HG03025 (cell line): ENCODE data around the gene BHLHA15.

Source experiments
- ATAC-seq: cut with Tn5 transposase; IDR thresholded peaks from one replicate; pipeline ENCODE4 v1.9.1; 2021; ENCODE audit warnings: mild to moderate bottlenecking, moderate library complexity; ENCODE audit not compliant: unreplicated experiment, low FRiP score

BHLHA15 gene

GRCh38 chr7:98186452-98187137 is 24.6 kb upstream of the BHLHA15 start:
- no peak for ATAC-seq

GRCh38 chr7:98187138-98187502 is 24.1 kb upstream of the BHLHA15 start:
- ATAC-seq, result no peak

GRCh38 chr7:98189559-98189958 is 21.7 kb upstream of the BHLHA15 start:
- no peak for ATAC-seq

- no peak for ATAC-seq
Observed at GRCh38 chr7:98191668-98192431, 19.4 kb upstream of the BHLHA15 start.

- ATAC-seq, result no peak
Observed at GRCh38 chr7:98192781-98193457, 18.3 kb upstream of the BHLHA15 start.

- ATAC-seq, result no peak
Observed at GRCh38 chr7:98193474-98194180, 17.6 kb upstream of the BHLHA15 start.

GRCh38 chr7:98194186-98194585 is 17.1 kb upstream of the BHLHA15 start:
- ATAC-seq, result no peak

GRCh38 chr7:98194672-98195457 is 16.4 kb upstream of the BHLHA15 start:
- no peak for ATAC-seq

GRCh38 chr7:98196706-98197605 is 14.3 kb upstream of the BHLHA15 start:
- ATAC-seq, result no peak

GRCh38 chr7:98199131-98199530 is 12.1 kb upstream of the BHLHA15 start:
- ATAC-seq, result no peak

GRCh38 chr7:98200364-98200763 is 10.9 kb upstream of the BHLHA15 start:
- peak; percentile 30 for ATAC-seq

- peak; percentile 84 for ATAC-seq
Observed at GRCh38 chr7:98202367-98203195, 8.7 kb upstream of the BHLHA15 start.

GRCh38 chr7:98203261-98203963 is 7.8 kb upstream of the BHLHA15 start:
- no peak for ATAC-seq

- no peak for ATAC-seq
Observed at GRCh38 chr7:98203964-98204605, 7.2 kb upstream of the BHLHA15 start.

GRCh38 chr7:98204670-98205069 is 6.6 kb upstream of the BHLHA15 start:
- no peak for ATAC-seq

GRCh38 chr7:98205162-98205845 is 5.9 kb upstream of the BHLHA15 start:
- ATAC-seq, result no peak
